Nephron (organoid): ENCODE data around the gene WRNIP1.

Source experiments
- H3K27ac Mint-ChIP-seq, 3 experiments: 2 replicates each; pipeline ENCODE4 v1.8.0; 2020; ENCODE audit warnings: mixed read lengths in 3 of 3, mild to moderate bottlenecking in 2 of 3, moderate library complexity in 1 of 3
- H3K27me3 Mint-ChIP-seq: 2 replicates; pipeline ENCODE4 v1.8.0; 2021; ENCODE audit warnings: low read depth, mild to moderate bottlenecking, moderate library complexity, mixed read lengths
- H3K36me3 Mint-ChIP-seq: 2 replicates; pipeline ENCODE4 v1.8.0; 2020; ENCODE audit warnings: low read depth, mixed read lengths
- H3K4me1 Mint-ChIP-seq: 2 replicates; pipeline ENCODE4 v1.8.0; 2020; ENCODE audit warnings: mixed read lengths
- H3K4me3 Mint-ChIP-seq, 3 experiments: 2 replicates each; pipeline ENCODE4 v1.8.0; 2020; ENCODE audit warnings: mild to moderate bottlenecking in 3 of 3, mixed read lengths in 3 of 3, moderate library complexity in 2 of 3
- H3K9me3 Mint-ChIP-seq: 2 replicates; pipeline ENCODE4 v1.8.0; 2020; ENCODE audit warnings: mixed read lengths
- CTCF ChIP-seq, 3 experiments: fragments of 200-600 bp; sonication (generic); IDR thresholded peaks; one replicate each; pipeline ENCODE4 v1.5.0; 2021; ENCODE audit warnings: antibody characterized with exemption in 3 of 3; ENCODE audit not compliant: unreplicated experiment in 3 of 3

Gene WRNIP1

GRCh38 chr6:2748183-2748582, 17.0 kb upstream of the WRNIP1 start:
- Mint-ChIP-seq H3K4me1 (peaks cover 66% of the 10 kb centered on the region), H3K9me3 (no peaks in the 10 kb centered on the region), H3K27me3 (peaks cover 16% of the 10 kb centered on the region), H3K36me3 (no peaks in the 10 kb centered on the region), H3K27ac (no peak overlapping the region), H3K4me3 (no peak overlapping the region)
- no peak for TF ChIP-seq CTCF (IDR thresholded peaks at IDR 0.05; ENCODE audit: unreplicated experiment in 3 of 3)

GRCh38 chr6:2749969-2750600, 15.1 kb upstream of the WRNIP1 start:
- Mint-ChIP-seq H3K27me3 (peaks cover 12% of the 10 kb centered on the region), H3K4me3 (peak overlapping the region; percentile 5 to 73 (median 53)), H3K4me1 (peaks cover 47% of the 10 kb centered on the region), H3K27ac (peak overlapping the region in 1 of 3 experiments; percentile 80), H3K36me3 (no peaks in the 10 kb centered on the region), H3K9me3 (no peaks in the 10 kb centered on the region)
- peak; percentile 80 to 88 (median 86) for TF ChIP-seq CTCF (IDR thresholded peaks at IDR 0.05; ENCODE audit: unreplicated experiment in 3 of 3)

GRCh38 chr6:2750832-2751231, 14.4 kb upstream of the WRNIP1 start, which contains the start of gene MYLK4:
Gene MYLK4 (minus strand): TSS chr6:2750922. CDS start chr6:2749294, 1,628 bp downstream.
- peak within 1 kb of the TSS; percentile 5 to 73 (median 53) for H3K4me3 Mint-ChIP-seq
- TF ChIP-seq CTCF (IDR thresholded peaks at IDR 0.05; ENCODE audit: unreplicated experiment in 3 of 3), result no peak
- peaks cover 12% of the 10 kb centered on the region for H3K27me3 Mint-ChIP-seq
- H3K36me3 Mint-ChIP-seq, result no peaks in the 10 kb centered on the region
- peaks cover 43% of the 10 kb centered on the region for H3K4me1 Mint-ChIP-seq
- no peaks in the 10 kb centered on the region for H3K9me3 Mint-ChIP-seq
- peak within 1 kb of the TSS in 1 of 3 experiments; percentile 80 for H3K27ac Mint-ChIP-seq

GRCh38 chr6:2751871-2752270, 13.3 kb upstream of the WRNIP1 start:
- Mint-ChIP-seq H3K36me3 (no peaks in the 10 kb centered on the region), H3K4me1 (peaks cover 36% of the 10 kb centered on the region), H3K9me3 (no peaks in the 10 kb centered on the region), H3K4me3 (no peak overlapping the region), H3K27ac (no peak overlapping the region), H3K27me3 (peaks cover 12% of the 10 kb centered on the region)
- TF ChIP-seq CTCF (IDR thresholded peaks at IDR 0.05; ENCODE audit: unreplicated experiment in 3 of 3), result no peak

GRCh38 chr6:2752477-2753109, 12.6 kb upstream of the WRNIP1 start:
- H3K27me3 Mint-ChIP-seq, result peaks cover 12% of the 10 kb centered on the region
- no peaks in the 10 kb centered on the region for H3K36me3 Mint-ChIP-seq
- peaks cover 35% of the 10 kb centered on the region for H3K4me1 Mint-ChIP-seq
- no peak for TF ChIP-seq CTCF (IDR thresholded peaks at IDR 0.05; ENCODE audit: unreplicated experiment in 3 of 3)
- H3K27ac Mint-ChIP-seq, result no peak overlapping the region
- H3K9me3 Mint-ChIP-seq, result no peaks in the 10 kb centered on the region
- H3K4me3 Mint-ChIP-seq, result no peak overlapping the region

- H3K4me3 Mint-ChIP-seq, result no peak overlapping the region
- peaks cover 30% of the 10 kb centered on the region for H3K4me1 Mint-ChIP-seq
- no peaks in the 10 kb centered on the region for H3K9me3 Mint-ChIP-seq
- H3K36me3 Mint-ChIP-seq, result no peaks in the 10 kb centered on the region
- H3K27me3 Mint-ChIP-seq, result peaks cover 12% of the 10 kb centered on the region
- no peak for TF ChIP-seq CTCF (IDR thresholded peaks at IDR 0.05; ENCODE audit: unreplicated experiment in 3 of 3)
- no peak overlapping the region for H3K27ac Mint-ChIP-seq
Observed at GRCh38 chr6:2753110-2753489, 12.1 kb upstream of the WRNIP1 start.
